HG02981 (cell line): Measurements from ENCODE around the gene CACNA1G.

ENCODE experiments used
- ATAC-seq: cut with Tn5 transposase; IDR thresholded peaks from one replicate; pipeline ENCODE4 v1.9.1; 2021; ENCODE audit warnings: mild to moderate bottlenecking, moderate library complexity; ENCODE audit not compliant: unreplicated experiment

CACNA1G gene

DNA sequence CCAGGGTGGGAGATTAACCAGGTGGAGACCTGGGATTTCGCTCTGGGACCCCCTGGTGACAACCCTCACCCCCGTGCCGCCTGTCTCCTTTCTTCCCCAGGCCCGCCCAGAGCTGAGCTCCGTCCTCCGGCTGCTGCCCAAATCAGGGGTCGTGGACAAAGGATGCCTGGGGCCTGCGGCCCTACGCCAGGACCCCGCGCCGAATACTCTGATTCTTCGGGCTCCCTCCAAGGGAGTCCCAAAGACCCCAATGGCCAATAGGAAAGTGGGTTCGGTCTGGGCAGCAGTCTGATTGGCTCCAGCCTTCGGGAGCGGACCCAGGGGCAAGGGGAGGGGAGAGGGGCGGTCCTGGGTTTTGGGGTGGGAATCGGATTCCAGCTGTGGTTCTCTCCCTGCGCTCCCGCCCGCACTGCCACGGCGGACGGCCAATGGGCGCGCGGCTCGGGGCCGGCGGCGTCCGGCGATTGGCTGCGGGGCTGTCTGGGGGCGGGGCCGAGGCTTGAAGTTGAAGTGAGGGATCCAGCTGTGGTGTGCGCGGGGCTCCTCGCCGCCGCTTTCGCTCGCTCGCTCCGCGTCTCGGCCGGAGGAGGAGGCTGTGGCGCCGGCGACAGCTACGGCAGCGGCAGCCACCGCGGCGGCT is at the start of gene CACNA1G:
TSS of gene CACNA1G (plus strand) at position 531 of the 640 bp plus-strand sequence. CDS start 745 bp downstream, outside the sequence.
- ATAC-seq, result peak; percentile 89

DNA sequence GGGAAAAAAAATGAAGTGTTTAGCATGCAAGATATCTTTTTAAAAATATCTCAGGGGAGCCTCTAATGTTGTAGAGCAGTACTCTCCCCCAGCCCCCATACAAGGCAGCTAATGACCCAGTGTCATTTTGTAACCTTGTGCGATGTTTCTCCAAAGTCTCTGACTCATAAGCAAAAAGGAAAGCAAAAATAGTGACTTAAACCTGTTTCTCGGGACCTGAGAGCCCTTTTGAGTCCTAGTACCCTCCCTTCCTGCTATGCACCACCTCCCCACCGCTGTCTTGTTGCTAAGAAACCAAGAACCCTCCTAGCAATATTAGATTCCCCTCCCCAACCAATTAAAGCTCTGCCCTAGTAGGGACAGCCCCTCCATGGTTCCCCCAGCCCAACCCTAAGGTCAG is 49.5 kb upstream of the CACNA1G start:
- ATAC-seq, result peak; percentile 88

- no peak for ATAC-seq
Observed at GRCh38 chr17:50513495-50513894, 47.0 kb upstream of the CACNA1G start.

DNA sequence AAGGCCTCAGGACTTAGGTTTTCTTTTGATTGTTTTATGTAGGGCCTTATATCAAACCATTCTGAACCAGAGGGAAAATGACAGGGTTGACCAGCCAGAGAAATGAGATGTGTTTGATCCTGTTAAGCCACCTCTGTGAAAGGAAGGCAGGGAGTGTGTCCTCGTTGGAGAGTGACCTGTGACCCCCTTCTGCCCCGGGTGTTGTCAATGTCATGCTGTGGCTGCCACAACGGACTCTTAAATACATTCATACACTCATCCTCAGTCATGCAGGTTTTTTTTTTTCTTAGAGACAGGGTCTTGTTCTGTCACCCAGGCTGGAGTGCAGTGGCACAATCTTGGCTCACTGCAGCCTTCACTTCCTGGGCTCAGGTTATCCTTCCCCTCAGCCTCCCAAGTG is 46.1 kb upstream of the CACNA1G start:
- no peak for ATAC-seq

- ATAC-seq, result no peak
Observed at GRCh38 chr17:50514936-50515702, 45.4 kb upstream of the CACNA1G start.

DNA sequence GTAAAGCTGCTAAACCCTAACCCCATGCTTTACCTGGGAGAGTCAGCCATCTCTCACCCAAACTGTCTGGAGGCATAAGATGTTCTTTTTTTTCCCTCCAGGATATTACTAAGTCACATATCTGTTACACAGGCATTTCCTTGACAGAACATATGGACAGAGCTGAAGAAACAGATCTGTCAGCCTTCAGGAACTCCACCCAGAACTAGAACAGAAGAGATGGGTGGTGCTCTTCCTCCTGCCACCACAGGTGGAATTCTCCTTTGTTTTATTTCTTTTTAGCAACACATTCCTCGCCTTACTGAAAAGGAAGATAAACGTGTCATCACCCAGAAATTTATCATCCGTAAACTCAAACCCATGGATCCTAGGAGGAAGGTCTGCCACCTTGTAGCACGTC is 43.5 kb upstream of the CACNA1G start:
- ATAC-seq, result no peak

GRCh38 chr17:50517504-50518383 is 42.8 kb upstream of the CACNA1G start:
- ATAC-seq, result no peak

GRCh38 chr17:50518384-50519023 is 42.0 kb upstream of the CACNA1G start:
- no peak for ATAC-seq

DNA sequence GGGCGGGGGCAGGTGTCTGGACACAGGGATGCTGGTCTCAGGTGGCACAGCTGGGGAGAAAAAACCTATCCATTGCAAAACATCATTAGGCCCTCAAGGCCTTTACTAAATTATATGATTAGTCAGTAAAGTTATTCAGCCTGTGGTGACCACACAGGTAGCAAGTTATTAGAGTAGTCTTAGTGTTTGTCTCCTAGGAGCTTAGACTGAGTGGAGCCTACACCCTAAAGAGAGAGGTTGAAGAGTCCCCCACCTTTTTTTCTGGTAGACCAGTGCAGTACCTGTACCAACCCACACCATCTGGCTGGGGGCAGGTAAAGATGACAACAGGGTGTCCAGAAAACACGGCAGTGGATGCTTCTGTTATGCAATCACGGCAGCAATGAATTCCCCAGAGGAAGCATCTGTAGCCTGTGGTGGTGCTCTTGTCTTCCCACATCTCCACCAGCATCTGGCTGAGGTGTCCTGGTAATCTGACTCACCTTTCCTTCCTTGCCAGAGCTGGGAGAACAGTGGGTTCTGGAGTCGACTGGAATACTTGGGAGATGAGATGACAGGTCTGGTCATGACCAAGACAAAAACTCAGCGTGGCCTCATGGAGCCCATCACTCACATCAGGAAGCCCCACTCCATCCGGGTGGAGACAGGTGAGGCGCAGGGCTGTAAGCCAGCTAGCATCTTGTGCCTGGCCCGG is 41.2 kb upstream of the CACNA1G start:
- no peak for ATAC-seq

DNA sequence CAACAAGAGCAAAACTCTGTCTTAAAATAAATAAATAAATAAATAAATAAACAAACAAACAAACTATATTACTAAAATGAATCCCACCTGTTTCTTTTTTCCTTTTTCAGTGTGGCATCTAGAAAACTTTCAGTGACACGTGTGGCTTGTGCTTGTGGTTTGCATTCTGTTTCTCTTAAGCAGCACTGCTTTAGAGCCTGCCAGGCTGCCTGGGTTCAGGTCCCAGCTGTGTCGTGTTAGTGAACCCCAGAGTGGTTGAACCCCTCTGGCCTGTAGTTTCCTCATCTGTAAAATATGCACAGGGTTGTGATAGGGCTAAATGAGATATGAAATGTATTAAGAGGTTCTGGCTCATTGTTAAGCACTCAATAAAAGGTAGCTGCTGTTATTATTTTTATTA is 40.0 kb upstream of the CACNA1G start:
- no peak for ATAC-seq

GRCh38 chr17:50521514-50521913 is 39.0 kb upstream of the CACNA1G start:
- no peak for ATAC-seq

DNA sequence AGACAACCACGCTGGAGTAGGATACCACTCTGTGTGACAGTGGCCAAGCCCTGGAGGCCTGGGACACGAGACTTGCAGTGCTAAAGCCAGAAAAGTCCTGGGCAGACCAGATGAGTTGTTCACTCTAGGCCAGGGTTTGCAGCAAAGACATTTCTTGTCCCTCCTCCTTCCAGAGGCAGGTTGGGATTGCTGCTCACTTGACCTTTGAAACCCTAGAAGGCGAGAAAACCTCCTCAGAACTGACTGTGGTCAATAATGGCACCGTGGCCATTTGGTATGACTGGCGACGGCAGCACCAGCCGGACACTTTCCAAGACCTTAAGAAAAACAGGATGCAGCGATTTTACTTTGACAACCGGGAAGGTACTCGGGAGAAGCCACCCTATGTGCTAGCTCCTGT is 37.7 kb upstream of the CACNA1G start:
- no peak for ATAC-seq

- no peak for ATAC-seq
Observed at GRCh38 chr17:50523208-50523607, 37.3 kb upstream of the CACNA1G start.

DNA sequence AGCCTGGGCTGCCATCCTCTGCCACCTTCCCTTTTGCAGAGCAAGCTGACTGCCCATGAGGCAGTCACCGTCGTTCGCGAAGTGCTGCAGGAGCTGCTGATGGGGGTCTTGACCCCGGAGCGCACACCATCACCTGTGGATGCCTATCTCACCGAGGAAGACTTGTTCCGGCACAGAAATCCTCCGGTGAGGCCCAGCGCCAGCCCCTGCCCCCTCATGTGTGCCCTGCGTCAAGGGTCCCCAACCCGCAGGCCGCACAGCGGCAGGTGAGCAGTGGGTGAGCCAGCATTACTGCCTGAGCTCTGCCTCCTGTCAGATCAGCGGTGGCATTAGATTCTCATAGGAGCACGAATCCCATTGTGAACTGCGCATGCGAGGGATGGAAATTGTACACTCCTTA is 35.7 kb upstream of the CACNA1G start:
- no peak for ATAC-seq

DNA sequence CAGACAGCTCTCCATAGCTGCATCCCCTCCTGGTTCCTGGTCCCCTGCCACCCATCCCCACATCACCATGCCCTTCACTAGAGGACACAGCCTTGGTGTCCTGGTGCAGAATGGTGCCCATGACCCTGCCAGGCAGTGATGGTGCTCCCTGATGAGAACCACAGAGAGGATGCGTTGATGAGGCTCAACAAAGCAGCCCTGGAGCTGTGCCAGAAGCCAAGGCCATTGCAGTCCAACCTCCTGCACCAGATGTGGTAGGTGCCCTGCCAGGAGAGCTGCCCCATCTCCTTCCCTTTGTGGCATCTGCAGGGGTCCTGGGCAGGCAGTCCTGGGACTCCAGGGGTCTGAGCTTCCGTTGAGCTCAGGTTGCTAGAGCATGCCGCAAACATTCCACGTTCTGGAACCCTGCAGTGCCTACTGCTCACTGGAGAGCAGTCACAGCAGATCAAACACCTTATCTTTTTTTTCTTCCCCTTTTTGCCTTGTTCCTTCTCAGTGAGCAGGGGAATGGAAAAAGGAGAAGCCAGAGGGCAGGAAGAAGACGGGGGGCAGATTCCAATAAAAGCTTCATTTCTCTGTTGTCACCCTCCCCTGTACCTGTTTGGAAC is 33.3 kb upstream of the CACNA1G start:
- ATAC-seq, result no peak

- no peak for ATAC-seq
Observed at GRCh38 chr17:50527949-50528474, 32.5 kb upstream of the CACNA1G start.

DNA sequence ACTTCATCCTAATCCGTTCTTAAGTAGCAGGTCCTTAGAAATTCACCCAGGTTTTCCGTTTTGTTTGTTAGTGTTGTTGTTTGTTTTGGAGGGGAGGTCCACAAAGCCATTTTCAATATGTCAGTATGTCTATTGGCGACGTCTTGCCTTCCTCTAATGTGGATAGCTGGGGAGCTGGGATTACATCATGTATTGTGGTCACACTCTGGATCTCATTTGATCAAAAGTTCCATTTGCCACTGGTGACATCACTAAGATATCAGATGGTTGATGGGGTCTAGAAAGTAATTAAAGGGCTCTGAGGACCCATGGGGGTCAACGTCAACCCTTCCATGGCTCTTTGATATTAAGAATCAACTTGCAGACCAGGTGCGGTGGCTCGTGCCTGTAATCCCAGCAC is 30.7 kb upstream of the CACNA1G start:
- no peak for ATAC-seq

DNA sequence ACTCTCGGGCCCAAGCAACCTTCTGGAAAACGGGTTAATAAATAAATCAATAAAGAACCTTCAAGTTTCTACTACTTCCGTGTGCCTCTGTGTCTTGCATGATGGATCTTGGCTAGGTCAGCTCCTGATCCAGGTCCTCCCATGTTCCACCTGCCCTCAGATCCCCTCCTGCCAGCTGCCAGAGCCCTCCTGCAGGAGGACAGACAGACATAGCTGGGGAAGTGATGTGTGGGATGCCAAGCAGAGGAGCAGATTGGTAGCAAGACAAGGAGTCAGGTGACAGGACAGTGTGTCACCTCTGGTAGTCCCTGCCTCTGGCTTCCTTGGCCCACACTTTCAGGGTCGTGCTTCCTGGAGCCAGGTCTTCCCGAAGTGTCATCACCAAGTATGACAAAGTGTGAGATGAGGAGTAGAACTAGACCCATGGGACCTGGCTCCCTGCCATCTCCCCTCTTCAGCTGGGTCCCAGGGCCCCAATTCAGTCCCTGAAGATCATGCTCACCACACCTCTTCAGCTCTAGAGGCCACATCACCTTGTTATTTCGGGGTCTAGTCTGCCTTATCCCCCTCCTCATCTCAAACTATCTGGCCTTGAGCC is 29.0 kb upstream of the CACNA1G start:
- no peak for ATAC-seq

- ATAC-seq, result no peak
Observed at GRCh38 chr17:50532452-50533024, 28.0 kb upstream of the CACNA1G start, which contains the start of gene EPN3. Gene EPN3 (plus strand): TSS chr17:50532735. CDS start chr17:50536557, 3,822 bp downstream.
